SK-N-DZ (cell line): Measurements from ENCODE around the gene NOS1.

Experiments
- DNase-seq: peaks from one replicate; pipeline ENCODE4 v3.0.0-alpha.2; 2015; ENCODE audit warnings: low spot score

NOS1 gene

GRCh38 chr12:117180758-117181467, 180.5 kb downstream of the NOS1 start:
- no peak for DNase-seq

- DNase-seq = no peak
These were observed 182.7 kb downstream of the NOS1 start for GRCh38 chr12:117178745-117179144.

GRCh38 chr12:117178301-117178700, 183.1 kb downstream of the NOS1 start:
- no peak for DNase-seq

- no peak for DNase-seq
These were observed 189.3 kb downstream of the NOS1 start for GRCh38 chr12:117172168-117172567.

GRCh38 chr12:117171499-117172162, 189.8 kb downstream of the NOS1 start:
- no peak for DNase-seq

- no peak for DNase-seq
These were observed 191.9 kb downstream of the NOS1 start for GRCh38 chr12:117169548-117169947.

GRCh38 chr12:117168976-117169375, 192.4 kb downstream of the NOS1 start:
- DNase-seq = no peak

- DNase-seq = no peak
These were observed 193.7 kb downstream of the NOS1 start for GRCh38 chr12:117167769-117168168.

- no peak for DNase-seq
These were observed 195.3 kb downstream of the NOS1 start for GRCh38 chr12:117166107-117166506.

GRCh38 chr12:117165342-117165741, 196.1 kb downstream of the NOS1 start:
- no peak for DNase-seq

- no peak for DNase-seq
These were observed 198.8 kb downstream of the NOS1 start for GRCh38 chr12:117162633-117163032.

- no peak for DNase-seq
These were observed 199.3 kb downstream of the NOS1 start for GRCh38 chr12:117162167-117162539.

GRCh38 chr12:117161460-117162166, 199.8 kb downstream of the NOS1 start:
- no peak for DNase-seq

- no peak for DNase-seq
These were observed 201.8 kb downstream of the NOS1 start for GRCh38 chr12:117159674-117160073.

- no peak for DNase-seq
These were observed 202.4 kb downstream of the NOS1 start for GRCh38 chr12:117158911-117159553.
